Memory B cell (primary cell): ENCODE data around the gene PGR.

Experiments
- ATAC-seq: fragments of 150-1000 bp; cut with Tn5 transposase; 2 replicates; pipeline ENCODE4 v1.10.0; 2021; ENCODE audit warnings: low read depth, mild to moderate bottlenecking, moderate library complexity
- DNase-seq, 2 donors: peaks; one replicate each; pipeline ENCODE4 v3.0.0; 2022; ENCODE audit warnings: low spot score in 2 of 2
- H3K27ac Mint-ChIP-seq: one replicate; pipeline ENCODE4 v1.8.0; 2022; ENCODE audit warnings: mild to moderate bottlenecking, moderate library complexity, mixed read lengths
- H3K27me3 Mint-ChIP-seq: one replicate; pipeline ENCODE4 v1.8.0; 2022; ENCODE audit warnings: mixed read lengths
- H3K36me3 Mint-ChIP-seq: one replicate; pipeline ENCODE4 v1.8.0; 2022; ENCODE audit warnings: mild to moderate bottlenecking, mixed read lengths
- H3K4me1 Mint-ChIP-seq: one replicate; pipeline ENCODE4 v1.8.0; 2022; ENCODE audit warnings: mixed read lengths
- H3K4me3 Mint-ChIP-seq: one replicate; pipeline ENCODE4 v1.8.0; 2022; ENCODE audit warnings: mild to moderate bottlenecking, moderate library complexity, mixed read lengths
- H3K9me3 Mint-ChIP-seq: one replicate; pipeline ENCODE4 v1.8.0; 2022; ENCODE audit warnings: mixed read lengths

Gene PGR

DNA sequence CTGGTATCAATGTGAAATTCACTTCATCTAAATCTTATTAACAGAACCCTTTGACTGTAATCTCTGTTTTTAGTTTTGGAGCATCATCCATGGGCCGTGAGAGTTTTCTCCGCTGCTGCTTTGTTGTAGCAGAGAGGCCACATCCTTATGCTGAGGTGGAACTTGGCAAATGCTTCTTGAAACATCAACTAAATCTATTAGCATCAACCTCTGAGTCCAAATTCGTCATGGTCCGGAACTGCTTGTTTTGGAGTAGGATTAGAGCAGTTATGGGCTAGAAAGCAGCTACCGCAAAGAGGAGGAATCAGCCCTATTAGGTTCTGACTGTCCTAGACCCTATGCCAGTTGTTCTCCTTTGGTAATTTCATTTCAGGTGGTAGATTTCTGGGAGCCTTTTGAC lies 117.7 kb downstream of the PGR start:
- peaks cover 1% of the 10 kb centered on the region for H3K36me3 Mint-ChIP-seq
- ATAC-seq = no peak
- no peaks in the 10 kb centered on the region for H3K9me3 Mint-ChIP-seq
- H3K4me3 Mint-ChIP-seq = no peak overlapping the region
- no peaks in the 10 kb centered on the region for H3K27me3 Mint-ChIP-seq
- H3K27ac Mint-ChIP-seq = peak overlapping the region; percentile 11
- H3K4me1 Mint-ChIP-seq = peaks cover 20% of the 10 kb centered on the region
- DNase-seq = no peak

- Mint-ChIP-seq H3K4me1 (peaks cover 20% of the 10 kb centered on the region), H3K27ac (peak overlapping the region; percentile 94), H3K36me3 (peaks cover 1% of the 10 kb centered on the region), H3K27me3 (no peaks in the 10 kb centered on the region), H3K9me3 (no peaks in the 10 kb centered on the region), H3K4me3 (no peak overlapping the region)
- ATAC-seq (no peak), DNase-seq (no peak)
These were observed 118.7 kb downstream of the PGR start for GRCh38 chr11:101010899-101011298.

DNA sequence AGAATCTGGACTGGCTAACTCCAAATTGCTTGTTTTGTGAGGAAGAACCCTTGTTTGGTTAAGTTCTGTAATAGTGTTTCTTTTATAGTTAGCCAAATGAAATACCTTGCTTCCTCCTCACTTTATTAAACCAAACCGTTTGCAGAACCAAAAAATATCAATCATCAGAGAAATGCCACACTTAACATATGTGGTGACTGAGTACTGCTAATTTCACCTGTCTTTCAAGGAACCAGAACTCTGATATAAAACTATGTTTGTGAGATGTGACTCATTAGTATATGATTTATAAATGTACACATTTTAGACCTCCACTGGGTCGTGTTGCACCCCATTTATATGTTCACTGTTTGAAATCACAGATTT lies 119.9 kb downstream of the PGR start:
- Mint-ChIP-seq H3K36me3 (peaks cover 1% of the 10 kb centered on the region), H3K4me3 (peak overlapping the region; percentile 72), H3K27me3 (no peaks in the 10 kb centered on the region), H3K9me3 (no peaks in the 10 kb centered on the region), H3K4me1 (peaks cover 20% of the 10 kb centered on the region), H3K27ac (peak overlapping the region; percentile 94)
- ATAC-seq (peak; percentile 51), DNase-seq (no peak)

GRCh38 chr11:101008961-101009689 lies 120.5 kb downstream of the PGR start:
- no peaks in the 10 kb centered on the region for H3K27me3 Mint-ChIP-seq
- no peaks in the 10 kb centered on the region for H3K9me3 Mint-ChIP-seq
- ATAC-seq (peak; percentile 93), DNase-seq (peak in 1 of 2 donors; percentile 30)
- peak overlapping the region; percentile 72 for H3K4me3 Mint-ChIP-seq
- H3K27ac Mint-ChIP-seq = peak overlapping the region; percentile 94
- peaks cover 20% of the 10 kb centered on the region for H3K4me1 Mint-ChIP-seq
- peaks cover 1% of the 10 kb centered on the region for H3K36me3 Mint-ChIP-seq

- H3K27me3 Mint-ChIP-seq = no peaks in the 10 kb centered on the region
- DNase-seq (no peak), ATAC-seq (no peak)
- no peak overlapping the region for H3K4me3 Mint-ChIP-seq
- no peaks in the 10 kb centered on the region for H3K36me3 Mint-ChIP-seq
- H3K27ac Mint-ChIP-seq = no peak overlapping the region
- no peaks in the 10 kb centered on the region for H3K9me3 Mint-ChIP-seq
- H3K4me1 Mint-ChIP-seq = peaks cover 5% of the 10 kb centered on the region
These were observed 126.1 kb downstream of the PGR start for GRCh38 chr11:101003468-101003867.

- no peak for ATAC-seq
- H3K27me3 Mint-ChIP-seq = peaks cover 5% of the 10 kb centered on the region
- H3K36me3 Mint-ChIP-seq = no peaks in the 10 kb centered on the region
- no peaks in the 10 kb centered on the region for H3K9me3 Mint-ChIP-seq
- no peak overlapping the region for H3K4me3 Mint-ChIP-seq
- peak overlapping the region; percentile 10 for H3K27ac Mint-ChIP-seq
- DNase-seq = no peak
- peaks cover 4% of the 10 kb centered on the region for H3K4me1 Mint-ChIP-seq
These were observed 129.9 kb downstream of the PGR start for GRCh38 chr11:100999756-101000155.

DNA sequence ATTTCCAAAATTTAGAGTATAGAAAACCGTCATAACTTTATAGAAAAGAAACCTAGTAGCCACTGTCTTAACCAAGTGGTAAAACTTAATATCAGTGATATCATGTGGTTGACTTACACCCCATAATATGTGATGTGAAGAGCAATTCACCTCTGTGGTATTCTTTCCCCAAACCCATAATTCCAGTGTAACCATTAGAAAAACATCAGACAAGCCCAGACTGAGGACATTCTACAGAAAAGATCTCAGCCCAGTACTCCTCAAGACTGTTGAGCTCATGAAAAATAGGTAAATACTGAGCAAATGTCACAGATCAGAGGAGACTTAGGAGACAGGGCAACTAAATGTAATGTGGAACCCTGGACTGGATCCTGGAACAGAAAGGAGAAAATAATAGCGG lies 134.6 kb downstream of the PGR start:
- no peak for ATAC-seq
- Mint-ChIP-seq H3K27ac (no peak overlapping the region), H3K27me3 (peaks cover 5% of the 10 kb centered on the region), H3K4me3 (no peak overlapping the region), H3K4me1 (peaks cover 8% of the 10 kb centered on the region), H3K9me3 (no peaks in the 10 kb centered on the region), H3K36me3 (no peaks in the 10 kb centered on the region)
- DNase-seq = no peak

- Mint-ChIP-seq H3K36me3 (no peaks in the 10 kb centered on the region), H3K27ac (no peak overlapping the region), H3K27me3 (peaks cover 4% of the 10 kb centered on the region), H3K4me3 (no peak overlapping the region), H3K4me1 (peaks cover 5% of the 10 kb centered on the region), H3K9me3 (no peaks in the 10 kb centered on the region)
- ATAC-seq (no peak), DNase-seq (no peak)
These were observed 138.1 kb downstream of the PGR start for GRCh38 chr11:100991541-100991940.

DNA sequence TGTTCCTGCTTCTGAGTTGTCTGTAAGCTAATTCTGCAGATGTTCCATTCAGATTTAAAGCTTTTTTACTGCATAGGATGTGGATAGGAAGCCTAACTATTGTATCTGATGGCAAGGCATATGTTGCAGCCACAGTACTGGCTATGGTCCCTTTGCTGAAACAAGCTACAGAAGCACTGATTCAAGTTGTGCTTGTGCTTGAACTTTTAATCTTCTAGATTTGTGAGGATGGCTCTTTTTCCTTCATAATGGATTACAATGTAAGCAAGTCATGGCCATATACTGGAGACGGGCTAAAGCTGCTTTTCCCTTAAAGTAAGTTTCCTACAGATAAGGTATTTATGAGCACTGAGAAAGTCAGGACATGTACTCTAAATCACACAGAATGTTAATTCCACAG lies 138.7 kb downstream of the PGR start:
- ATAC-seq = no peak
- Mint-ChIP-seq H3K36me3 (no peaks in the 10 kb centered on the region), H3K4me1 (peaks cover 5% of the 10 kb centered on the region), H3K9me3 (no peaks in the 10 kb centered on the region), H3K27me3 (peaks cover 4% of the 10 kb centered on the region), H3K27ac (no peak overlapping the region), H3K4me3 (no peak overlapping the region)
- DNase-seq = no peak

- H3K4me1 Mint-ChIP-seq = peaks cover 5% of the 10 kb centered on the region
- peak; percentile 100 for ATAC-seq
- H3K27me3 Mint-ChIP-seq = no peaks in the 10 kb centered on the region
- no peak overlapping the region for H3K27ac Mint-ChIP-seq
- no peaks in the 10 kb centered on the region for H3K9me3 Mint-ChIP-seq
- no peaks in the 10 kb centered on the region for H3K36me3 Mint-ChIP-seq
- DNase-seq = peak in 1 of 2 donors; percentile 12
- no peak overlapping the region for H3K4me3 Mint-ChIP-seq
These were observed 144.9 kb downstream of the PGR start for GRCh38 chr11:100984668-100985067.

DNA sequence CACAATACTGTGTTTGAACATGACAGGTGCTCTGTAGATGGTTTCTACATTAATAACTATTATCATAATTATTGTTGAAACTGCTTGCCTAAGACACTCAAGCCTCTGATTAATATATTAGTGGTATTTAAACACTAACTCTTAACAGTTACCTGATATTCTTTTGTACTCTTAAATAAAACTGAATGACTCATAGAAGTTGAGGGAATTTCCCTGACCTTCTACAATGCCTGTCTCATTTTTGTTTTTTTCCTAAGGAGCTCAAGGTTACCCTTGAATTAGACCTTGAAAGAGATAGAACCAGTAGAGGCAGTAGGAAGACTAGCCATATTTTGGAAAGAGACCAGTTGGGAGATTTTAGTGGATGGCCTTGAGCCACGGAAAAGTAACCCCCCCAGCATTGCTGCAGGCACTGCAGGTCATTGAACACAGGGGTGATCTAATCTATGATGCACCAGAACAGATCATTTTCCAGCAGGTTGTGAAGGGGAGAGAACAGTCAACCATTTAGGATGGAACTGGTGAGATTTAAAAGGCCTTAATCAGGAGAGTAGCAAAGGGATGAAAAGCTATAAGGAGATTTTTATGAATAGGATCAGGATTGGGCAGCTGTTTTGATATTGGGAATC lies 148.3 kb downstream of the PGR start:
- no peaks in the 10 kb centered on the region for H3K9me3 Mint-ChIP-seq
- no peaks in the 10 kb centered on the region for H3K27me3 Mint-ChIP-seq
- DNase-seq (no peak), ATAC-seq (no peak)
- no peak overlapping the region for H3K27ac Mint-ChIP-seq
- H3K4me3 Mint-ChIP-seq = no peak overlapping the region
- peaks cover 5% of the 10 kb centered on the region for H3K36me3 Mint-ChIP-seq
- peaks cover 5% of the 10 kb centered on the region for H3K4me1 Mint-ChIP-seq

GRCh38 chr11:100980156-100980555 lies 149.5 kb downstream of the PGR start:
- H3K4me1 Mint-ChIP-seq = peaks cover 5% of the 10 kb centered on the region
- no peaks in the 10 kb centered on the region for H3K27me3 Mint-ChIP-seq
- H3K36me3 Mint-ChIP-seq = peaks cover 5% of the 10 kb centered on the region
- ATAC-seq = no peak
- no peaks in the 10 kb centered on the region for H3K9me3 Mint-ChIP-seq
- no peak overlapping the region for H3K4me3 Mint-ChIP-seq
- no peak for DNase-seq
- H3K27ac Mint-ChIP-seq = no peak overlapping the region
